Mononuclear cell (primary cell): ENCODE measurements around the gene TEX10. TPM values are rescaled to one million over a fixed set of nuclear protein-coding genes. Genes with fewer than 3 reads are reported as not detected.

Experiments
- H3K27me3 ChIP-seq: 2 replicates; pipeline ENCODE4 v1.6.0; 2011; ENCODE audit warnings: low read length, control low read depth; ENCODE audit not compliant: insufficient read depth
- H3K4me1 ChIP-seq: 2 replicates; pipeline ENCODE4 v1.5.1; 2011; ENCODE audit warnings: mild to moderate bottlenecking, low read length, control low read depth; ENCODE audit not compliant: insufficient read depth
- H3K4me3 ChIP-seq: 2 replicates; pipeline ENCODE4 v1.5.1; 2011; ENCODE audit warnings: mild to moderate bottlenecking, low read length, moderate library complexity
- H3K9me3 ChIP-seq: 2 replicates; pipeline ENCODE4 v1.5.1; 2011; ENCODE audit warnings: low read depth, mild to moderate bottlenecking, control low read depth, low read length
- total RNA-seq: library from RNA; depleted of rRNA; stranded (reverse); fragments of >200 nt; gene quantifications from one replicate; pipeline ENCODE4 v1.2.3, GENCODE V29; 2012

TEX10 gene
- total RNA-seq, 1 donor = 18.9 TPM

DNA sequence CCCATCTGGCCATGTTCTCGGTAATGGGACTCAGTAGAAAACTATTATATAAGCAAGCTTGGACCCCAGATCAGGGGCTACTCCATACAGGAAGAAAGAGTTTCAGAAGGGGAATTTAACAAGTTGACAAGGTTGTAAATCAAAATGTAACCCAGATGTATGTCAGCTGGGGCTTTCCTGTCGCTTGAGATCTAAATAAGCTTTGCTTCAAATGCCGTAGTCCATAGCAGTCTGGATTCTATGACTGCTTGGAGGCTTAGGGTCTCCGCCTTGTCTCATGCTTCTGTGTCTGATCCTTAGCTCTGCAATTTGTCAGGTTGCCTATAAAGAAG is 70.4 kb downstream of the TEX10 start:
- Histone ChIP-seq H3K4me3 (no peak overlapping the region), H3K27me3 (no peaks in the 10 kb centered on the region), H3K9me3 (no peaks in the 10 kb centered on the region), H3K4me1 (no peaks in the 10 kb centered on the region)

DNA sequence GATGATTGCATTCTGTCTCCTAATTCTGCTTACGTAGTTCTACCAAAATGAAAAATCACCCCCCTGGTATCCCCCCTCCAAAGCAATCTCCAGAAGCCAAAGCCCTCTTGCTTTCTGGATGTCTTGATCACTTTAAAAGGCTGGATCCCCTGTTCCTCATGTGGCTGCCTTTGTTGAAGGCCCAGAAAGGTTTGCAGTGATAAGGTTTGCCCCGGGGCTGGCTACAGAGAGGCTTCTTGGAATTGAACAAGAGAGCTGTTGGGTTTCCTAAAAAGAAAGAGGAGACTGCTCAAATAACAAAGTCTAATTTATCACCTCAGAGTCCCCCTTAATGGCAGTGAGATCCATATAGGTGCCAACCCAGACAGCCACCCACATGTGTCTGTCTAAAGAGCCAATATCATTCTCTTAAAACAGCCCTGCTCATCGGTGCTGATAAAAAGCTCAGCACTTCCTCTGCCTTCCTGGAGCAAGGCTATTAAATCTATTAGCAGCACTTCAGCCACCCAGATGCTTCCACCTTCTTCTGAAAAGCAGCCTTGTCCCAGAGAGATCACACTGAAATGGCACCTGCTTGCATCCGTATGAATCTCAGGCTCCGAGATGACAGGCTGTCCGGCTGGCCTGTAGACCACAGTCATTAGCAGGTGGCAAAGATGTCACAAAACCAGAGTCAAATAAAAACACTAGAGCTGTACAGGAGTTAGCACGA is 70.9 kb downstream of the TEX10 start:
- Histone ChIP-seq H3K27me3 (no peaks in the 10 kb centered on the region), H3K4me3 (no peak overlapping the region), H3K9me3 (no peaks in the 10 kb centered on the region), H3K4me1 (no peaks in the 10 kb centered on the region)

DNA sequence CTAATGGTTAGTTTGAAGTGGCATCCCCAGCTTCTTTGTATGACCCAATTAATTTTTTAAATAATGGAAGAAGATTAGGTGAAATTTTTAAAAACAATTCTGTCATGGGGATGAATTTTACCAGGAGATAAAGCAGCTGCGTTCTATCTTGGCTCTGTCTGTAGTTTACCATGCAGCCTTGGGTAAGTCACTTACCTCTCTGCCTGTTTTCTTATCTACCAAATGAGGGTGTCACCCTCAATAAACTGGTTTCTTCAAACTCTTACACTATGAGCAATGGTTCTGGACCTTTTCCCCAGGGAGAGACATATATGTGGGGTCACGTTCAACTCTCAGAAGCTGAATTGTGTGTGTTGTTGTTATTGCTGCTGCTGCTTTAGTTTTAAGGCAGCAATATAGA is 71.7 kb downstream of the TEX10 start:
- Histone ChIP-seq H3K4me3 (no peak overlapping the region), H3K27me3 (no peaks in the 10 kb centered on the region), H3K4me1 (no peaks in the 10 kb centered on the region), H3K9me3 (no peaks in the 10 kb centered on the region)

DNA sequence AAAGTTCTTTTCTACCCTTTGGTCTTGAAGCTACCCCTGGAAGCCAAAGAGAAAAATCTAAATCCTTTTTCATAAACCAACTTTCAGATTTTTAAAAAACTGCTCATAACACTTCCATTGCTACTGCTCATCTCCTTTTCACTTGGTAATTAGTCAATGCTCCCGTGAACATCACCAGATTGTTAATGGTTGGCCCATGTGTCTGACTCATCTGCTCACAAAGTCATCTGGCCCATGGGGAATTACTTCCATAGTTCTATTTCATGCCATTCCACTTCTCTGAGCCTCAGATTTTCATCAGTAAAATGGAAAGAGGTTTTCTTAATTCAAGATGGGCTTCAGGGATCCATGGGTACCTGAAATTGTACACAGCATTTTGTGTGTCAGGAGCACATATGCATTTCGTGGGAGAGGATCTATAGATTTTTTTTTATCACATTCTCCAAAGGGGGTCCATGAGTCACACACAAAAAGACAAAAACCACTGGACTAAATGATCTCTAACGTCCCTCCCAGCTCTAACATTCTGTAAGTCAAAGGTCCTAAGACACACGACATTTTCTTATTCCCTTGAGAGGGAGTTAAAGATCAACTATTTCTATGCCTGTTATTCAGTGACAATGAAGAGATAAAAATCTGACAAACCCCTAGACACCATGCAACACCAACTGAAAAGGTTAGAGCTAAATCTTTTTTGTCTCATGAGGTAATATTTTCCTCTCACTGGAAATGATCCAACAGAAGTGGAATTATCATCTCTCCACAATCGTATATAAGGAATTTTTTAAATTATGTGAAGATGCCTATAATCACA is 75.4 kb downstream of the TEX10 start:
- Histone ChIP-seq H3K27me3 (no peaks in the 10 kb centered on the region), H3K4me3 (no peak overlapping the region), H3K4me1 (no peaks in the 10 kb centered on the region), H3K9me3 (no peaks in the 10 kb centered on the region)

DNA sequence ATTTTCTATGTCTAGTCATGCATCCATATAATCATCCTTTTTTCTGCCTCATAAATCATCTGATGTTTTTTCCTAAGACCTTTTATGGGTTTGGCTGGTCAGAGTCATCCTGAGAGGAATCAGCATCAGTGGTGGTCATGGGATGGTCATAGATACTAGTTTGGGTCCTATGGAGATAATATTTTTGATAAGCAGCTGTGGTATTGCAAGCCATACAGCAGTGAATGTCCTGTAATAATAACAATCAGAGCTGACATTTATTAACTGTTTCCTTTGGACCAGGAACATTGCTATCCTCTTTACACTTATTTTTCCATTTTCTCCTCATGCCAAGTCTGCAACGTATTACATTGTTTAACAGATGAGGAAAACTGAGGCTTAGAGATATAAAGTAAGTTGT is 83.1 kb downstream of the TEX10 start:
- Histone ChIP-seq H3K4me3 (no peak overlapping the region), H3K4me1 (no peaks in the 10 kb centered on the region), H3K9me3 (no peaks in the 10 kb centered on the region), H3K27me3 (no peaks in the 10 kb centered on the region)

DNA sequence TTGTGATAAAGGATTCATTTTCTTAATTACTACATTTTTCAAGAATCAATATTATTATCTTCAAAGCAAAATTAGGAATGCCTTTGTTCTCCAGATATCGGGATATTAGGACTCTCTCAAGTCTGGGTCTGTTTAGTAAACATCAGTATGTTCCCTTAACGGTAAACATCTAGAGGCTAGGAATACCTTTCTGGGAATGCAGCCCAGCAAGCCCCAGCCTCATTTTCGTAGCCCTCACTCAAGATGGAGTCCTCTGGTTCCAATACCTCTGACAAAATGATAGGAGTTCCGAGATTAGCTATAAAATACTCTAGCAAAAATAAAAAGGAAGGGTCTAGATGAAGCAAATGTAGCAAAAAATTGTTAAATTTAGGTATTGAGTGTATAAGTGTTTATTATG is 84.5 kb downstream of the TEX10 start:
- Histone ChIP-seq H3K4me3 (no peak overlapping the region), H3K9me3 (no peaks in the 10 kb centered on the region), H3K4me1 (no peaks in the 10 kb centered on the region), H3K27me3 (no peaks in the 10 kb centered on the region)

DNA sequence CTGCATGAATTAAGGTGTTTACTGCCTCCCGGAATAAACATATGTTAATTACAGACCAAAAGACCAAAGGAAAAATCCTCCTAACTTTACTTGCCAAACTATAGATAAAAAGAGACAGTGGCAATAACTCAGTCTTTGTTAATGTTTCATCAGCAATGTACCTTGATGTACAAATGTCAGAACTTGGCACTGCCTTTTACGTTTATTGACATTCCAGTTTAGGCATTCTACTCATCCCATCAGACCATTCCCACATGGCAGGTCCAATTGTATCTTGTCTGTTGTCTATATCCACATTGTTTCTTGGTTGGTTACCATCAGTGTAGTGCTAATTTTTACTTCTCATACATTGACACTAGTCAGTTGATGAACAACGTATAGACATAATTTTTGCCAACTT is 85.5 kb downstream of the TEX10 start:
- H3K4me1 ChIP-seq = no peaks in the 10 kb centered on the region
- H3K27me3 ChIP-seq = no peaks in the 10 kb centered on the region
- H3K9me3 ChIP-seq = no peaks in the 10 kb centered on the region
- no peak overlapping the region for H3K4me3 ChIP-seq

Other genes with a start within 250 kb of the TEX10 start
- 14.0 TPM for gene MSANTD3, start 74.2 kb upstream of the TEX10 start, total RNA-seq
- gene TMEFF1, start 120.2 kb upstream of the TEX10 start, total RNA-seq = not detected
- gene CAVIN4, start 225.1 kb upstream of the TEX10 start, total RNA-seq = not detected